ENCODE data around the gene ZNF112. TPM values are rescaled to one million over a fixed set of nuclear protein-coding genes. Genes with fewer than 3 reads are reported as not detected.
A peak's percentile ranks its signal among the peaks of the same experiment; 100 is the strongest.
"Not testable (repeated sequence)": the region's sequence is repeated elsewhere in the genome, so short reads cannot be mapped to it uniquely, and the experiment has no call there.

The ZNF112 gene
- 1 to 10 TPM; 1.4 to 4.8 (median 1.7) TPM for total RNA-seq
- polyA plus RNA-seq: 1 to 10 TPM in 1 of 3 donors, under 1 TPM in 2; 0.70 to 1.5 (median 0.91) TPM
- long read RNA-seq, donor 1, partial matches to known transcripts: 0 of 1 reads
- long read RNA-seq, donor 1, other reads (novel, unspliced or antisense): 0 of 1 reads
- long read RNA-seq, donor 2: 0 reads

- Histone ChIP-seq H3K4me1 (peaks cover 5% of the 10 kb centered on the region), H3K9me3 (peaks cover 28% of the 10 kb centered on the region), H3K27ac (peak within 1 kb of the TSS; percentile 55), H3K36me3 (ENCODE audit: insufficient read depth in 1 of 2, low read depth in 1 of 2) (peaks cover 0 to 3% of the 10 kb centered on the region in 2 donors), H3K4me3 (peak within 1 kb of the TSS; percentile 79), H3K27me3 (ENCODE audit: insufficient read depth in 3 of 3, low read length in 2 of 3) (no peaks in the 10 kb centered on the region)
- ATAC-seq (peak; percentile 98 to 100 (median 100)), DNase-seq (peak; percentile 80 to 91)
- TF ChIP-seq CTCF (IDR thresholded peaks at IDR 0.05): no peak
- intact Hi-C loops (cut with DNase I): loop anchor here in 1 of 2 donors (5.0 to 10.0 kb wide), 4 partner anchors 49 to 304 kb away; partner anchors contain the start of genes ZNF223, ZNF225, ZNF226 and ZNF235
- 1 to 2% (median 1%) methylated on average over 35 to 38 of the region's 38 CpGs for WGBS, 3 donors
Measured at GRCh38 chr19:44356383-44357111, at the start of gene ZNF112. Gene ZNF112 (minus strand): TSS chr19:44356680. CDS start chr19:44340539, 16,141 bp downstream.

- peak within 1 kb of the TSS; percentile 82 for H3K4me3 ChIP-seq
- intact Hi-C loops (cut with DNase I): no loop called here
- H3K27ac ChIP-seq: peak within 1 kb of the TSS; percentile 27
- peaks cover 0 to 3% of the 10 kb centered on the region in 2 donors for H3K36me3 ChIP-seq (ENCODE audit: insufficient read depth in 1 of 2, low read depth in 1 of 2)
- peak; percentile 97 to 100 (median 100) for ATAC-seq
- WGBS, 3 donors: 6 to 7% (median 6%) methylated on average over 43 of the region's 43 CpGs
- H3K9me3 ChIP-seq: peaks cover 21% of the 10 kb centered on the region
- TF ChIP-seq CTCF (IDR thresholded peaks at IDR 0.05): no peak
- H3K27me3 ChIP-seq (ENCODE audit: insufficient read depth in 3 of 3, low read length in 2 of 3): no peaks in the 10 kb centered on the region
- no peaks in the 10 kb centered on the region for H3K4me1 ChIP-seq
- DNase-seq: peak; percentile 95
Measured at GRCh38 chr19:44401139-44402115, 44.9 kb upstream of the ZNF112 start, which contains the start of gene ZNF285. Gene ZNF285 (minus strand): TSS chr19:44401608. CDS start chr19:44397213, 4,395 bp downstream.

- H3K4me1 ChIP-seq; intact Hi-C loops (cut with DNase I); H3K27me3 ChIP-seq (ENCODE audit: insufficient read depth in 3 of 3, low read length in 2 of 3); H3K9me3 ChIP-seq; H3K27ac ChIP-seq; H3K4me3 ChIP-seq; DNase-seq; ATAC-seq: not testable (repeated sequence)
- H3K36me3 ChIP-seq (ENCODE audit: insufficient read depth in 1 of 2, low read depth in 1 of 2): peaks cover 2 to 58% of the 10 kb centered on the region in 2 donors
- WGBS, 3 donors: 94 to 96% (median 96%) methylated on average over 4 of the region's 4 CpGs
Measured at GRCh38 chr19:44389268-44389667, 32.8 kb upstream of the ZNF112 start.

DNA sequence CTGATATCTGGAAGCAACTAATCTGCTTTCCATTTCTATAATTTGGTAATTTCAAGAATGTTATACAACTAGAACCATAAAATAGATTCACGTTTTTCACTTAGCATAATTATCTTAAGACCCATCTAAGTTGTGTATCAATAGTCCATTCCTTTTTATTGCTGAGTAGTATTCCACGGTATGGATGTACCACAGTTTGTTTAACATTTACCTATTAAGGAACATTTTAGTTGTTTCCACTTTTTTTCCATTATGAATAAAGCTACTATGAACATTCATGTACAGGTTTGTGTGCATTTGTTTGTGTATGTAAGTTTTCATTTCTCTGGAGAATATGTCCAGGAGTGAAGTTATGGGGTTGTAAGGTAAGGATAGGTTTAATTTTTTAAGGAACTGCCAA lies 18.3 kb upstream of the ZNF112 start:
- no peak overlapping the region for H3K27ac ChIP-seq
- DNase-seq (no peak), ATAC-seq (no peak)
- H3K4me3 ChIP-seq: no peak overlapping the region
- H3K9me3 ChIP-seq: peaks cover 22% of the 10 kb centered on the region
- intact Hi-C loops (cut with DNase I): no loop called here
- H3K27me3 ChIP-seq (ENCODE audit: insufficient read depth in 3 of 3, low read length in 2 of 3): no peaks in the 10 kb centered on the region
- TF ChIP-seq CTCF (IDR thresholded peaks at IDR 0.05): no peak
- 45 to 49% (median 48%) methylated on average over 2 of the region's 2 CpGs for WGBS, 3 donors
- H3K36me3 ChIP-seq (ENCODE audit: insufficient read depth in 1 of 2, low read depth in 1 of 2): no peaks in the 10 kb centered on the region
- no peaks in the 10 kb centered on the region for H3K4me1 ChIP-seq

Measured in psoas muscle (tissue), 8 donors.